CD4-positive, alpha-beta T cell treated with Interferon alpha-2 for 1 hour (primary cell): ENCODE measurements around the gene CHMP3.
"Not testable (repeated sequence)": the region's sequence is repeated elsewhere in the genome, so short reads cannot be mapped to it uniquely, and the experiment has no call there.

ENCODE experiments used
- DNase-seq, 2 donors: peaks; one replicate each; pipeline ENCODE4 v3.0.0-alpha.2; 2020 to 2022

Gene CHMP3

GRCh38 chr2:86500325-86501083 lies 62.7 kb downstream of the CHMP3 start:
- DNase-seq = no peak

GRCh38 chr2:86499326-86499725 lies 63.9 kb downstream of the CHMP3 start:
- no peak for DNase-seq

- DNase-seq = no peak
Measured at GRCh38 chr2:86498468-86499260, 64.6 kb downstream of the CHMP3 start.

GRCh38 chr2:86496391-86496790 lies 66.9 kb downstream of the CHMP3 start:
- DNase-seq = not testable (repeated sequence)

GRCh38 chr2:86492048-86492453 lies 71.2 kb downstream of the CHMP3 start:
- DNase-seq = no peak

- no peak for DNase-seq
Measured at GRCh38 chr2:86491088-86491487, 72.2 kb downstream of the CHMP3 start.

- DNase-seq = no peak
Measured at GRCh38 chr2:86490245-86490644, 73.0 kb downstream of the CHMP3 start.

- DNase-seq = no peak
Measured at GRCh38 chr2:86489542-86489941, 73.7 kb downstream of the CHMP3 start.

GRCh38 chr2:86488561-86489250 lies 74.5 kb downstream of the CHMP3 start:
- no peak for DNase-seq

GRCh38 chr2:86487062-86487461 lies 76.2 kb downstream of the CHMP3 start:
- DNase-seq = peak in 1 of 2 donors; percentile 10

GRCh38 chr2:86485802-86486201 lies 77.4 kb downstream of the CHMP3 start:
- DNase-seq = no peak

GRCh38 chr2:86485103-86485502 lies 78.1 kb downstream of the CHMP3 start:
- no peak for DNase-seq

- no peak for DNase-seq
Measured at GRCh38 chr2:86484385-86484784, 78.9 kb downstream of the CHMP3 start.

- DNase-seq = no peak
Measured at GRCh38 chr2:86482034-86482433, 81.2 kb downstream of the CHMP3 start.

GRCh38 chr2:86480105-86480504 lies 83.1 kb downstream of the CHMP3 start:
- DNase-seq = no peak

- no peak for DNase-seq
Measured at GRCh38 chr2:86477349-86477748, 85.9 kb downstream of the CHMP3 start.

GRCh38 chr2:86476918-86477317 lies 86.3 kb downstream of the CHMP3 start:
- DNase-seq = no peak

GRCh38 chr2:86476092-86476491 lies 87.2 kb downstream of the CHMP3 start:
- no peak for DNase-seq

- no peak for DNase-seq
Measured at GRCh38 chr2:86471637-86472036, 91.6 kb downstream of the CHMP3 start.

- no peak for DNase-seq
Measured at GRCh38 chr2:86470890-86471289, 92.4 kb downstream of the CHMP3 start.

- peak in 1 of 2 donors; percentile 52 for DNase-seq
Measured at GRCh38 chr2:86468162-86469033, 94.8 kb downstream of the CHMP3 start.

GRCh38 chr2:86466306-86466705 lies 96.9 kb downstream of the CHMP3 start:
- no peak for DNase-seq

- DNase-seq = no peak
Measured at GRCh38 chr2:86464652-86465051, 98.6 kb downstream of the CHMP3 start.
